BE2C (cell line): Measurements from ENCODE around the gene PDLIM3.
"Not testable (repeated sequence)": the region's sequence is repeated elsewhere in the genome, so short reads cannot be mapped to it uniquely, and the experiment has no call there.

Source experiments
- DNase-seq: peaks from one replicate; pipeline ENCODE4 v3.0.0-alpha.2; 2020
- H3K27me3 ChIP-seq: fragments of 250-450 bp; sonication (Bioruptor Pico); 2 replicates; pipeline ENCODE4 v1.5.1; 2020; ENCODE audit warnings: mild to moderate bottlenecking
- H3K36me3 ChIP-seq: fragments of 250-450 bp; sonication (Bioruptor Pico); 2 replicates; pipeline ENCODE4 v1.5.1; 2020; ENCODE audit warnings: mild to moderate bottlenecking
- H3K4me1 ChIP-seq: fragments of 250-450 bp; sonication (Bioruptor Pico); 2 replicates; pipeline ENCODE4 v1.5.1; 2020
- H3K4me3 ChIP-seq: 2 replicates; pipeline ENCODE4 v1.5.1; 2011; ENCODE audit warnings: low read depth, low read length
- H3K9me3 ChIP-seq: fragments of 250-450 bp; sonication (Bioruptor Pico); 2 replicates; pipeline ENCODE4 v1.5.1; 2020
- CTCF ChIP-seq: IDR thresholded peaks from 2 replicates; pipeline ENCODE4 v1.5.1; 2012; ENCODE audit warnings: mild to moderate bottlenecking, low read depth, low read length

PDLIM3 gene

DNA sequence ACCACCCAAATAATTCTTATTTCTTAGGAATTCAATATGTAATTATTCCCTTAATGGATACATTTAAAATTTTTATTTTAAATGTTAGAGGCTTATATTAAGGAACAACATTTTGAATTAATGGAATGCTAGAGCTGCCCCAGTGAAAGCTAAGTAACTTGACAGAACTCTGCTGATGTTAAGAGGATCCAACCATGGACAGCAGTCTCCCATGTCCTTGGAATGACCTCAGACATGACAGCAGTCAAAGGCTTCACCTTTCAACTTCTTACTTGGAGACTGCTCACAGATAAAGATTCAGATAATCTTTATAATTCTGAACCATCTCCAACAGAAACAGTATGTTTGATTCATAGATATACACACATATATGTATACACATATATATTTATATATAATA is 17.2 kb downstream of the PDLIM3 start:
- no peak overlapping the region for H3K4me3 ChIP-seq
- no peaks in the 10 kb centered on the region; the same call in 1 of the 2 replicates for H3K36me3 ChIP-seq
- H3K27me3 ChIP-seq, result no peaks in the 10 kb centered on the region
- TF ChIP-seq CTCF, result no peak
- no peaks in the 10 kb centered on the region for H3K9me3 ChIP-seq
- DNase-seq, result no peak
- H3K4me1 ChIP-seq, result no peaks in the 10 kb centered on the region

DNA sequence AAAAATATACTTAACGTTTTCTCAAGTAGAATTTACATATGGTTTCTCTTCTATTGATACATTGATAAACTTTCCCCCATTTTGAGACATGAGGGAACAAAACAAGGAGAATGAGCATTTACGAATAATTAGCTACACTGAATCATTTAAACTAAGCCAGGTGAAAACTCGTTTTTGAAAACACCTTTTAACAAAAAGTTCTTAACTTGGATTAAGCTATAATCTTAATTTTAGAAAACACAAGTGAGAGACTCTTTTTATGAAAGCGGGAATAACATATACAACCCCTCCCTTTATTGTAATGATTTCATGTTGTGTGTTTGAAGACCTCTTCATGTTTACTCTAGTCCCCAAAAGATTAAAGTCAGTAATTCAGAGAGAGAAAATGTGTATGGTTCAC is 20.1 kb downstream of the PDLIM3 start:
- no peaks in the 10 kb centered on the region for H3K9me3 ChIP-seq
- no peaks in the 10 kb centered on the region for H3K4me1 ChIP-seq

GRCh38 chr4:185514182-185514697 is 21.1 kb downstream of the PDLIM3 start:
- H3K4me3 ChIP-seq, result no peak overlapping the region
- no peaks in the 10 kb centered on the region for H3K27me3 ChIP-seq
- no peaks in the 10 kb centered on the region for H3K9me3 ChIP-seq
- H3K4me1 ChIP-seq, result no peaks in the 10 kb centered on the region
- no peaks in the 10 kb centered on the region for H3K36me3 ChIP-seq
- DNase-seq, result no peak
- TF ChIP-seq CTCF, result no peak

More for the DNA sequence above, 20.1 kb downstream of the PDLIM3 start:
- Histone ChIP-seq H3K36me3 (no peaks in the 10 kb centered on the region; the same call in 1 of the 2 replicates), H3K4me3 (no peak overlapping the region), H3K27me3 (no peaks in the 10 kb centered on the region)
- no peak for DNase-seq
- TF ChIP-seq CTCF, result no peak

- no peak for DNase-seq
- Histone ChIP-seq H3K4me3 (no peak overlapping the region), H3K9me3 (no peaks in the 10 kb centered on the region), H3K27me3 (no peaks in the 10 kb centered on the region), H3K36me3 (no peaks in the 10 kb centered on the region), H3K4me1 (no peaks in the 10 kb centered on the region)
- no peak for TF ChIP-seq CTCF
Measured at GRCh38 chr4:185513489-185514181, 21.7 kb downstream of the PDLIM3 start.

DNA sequence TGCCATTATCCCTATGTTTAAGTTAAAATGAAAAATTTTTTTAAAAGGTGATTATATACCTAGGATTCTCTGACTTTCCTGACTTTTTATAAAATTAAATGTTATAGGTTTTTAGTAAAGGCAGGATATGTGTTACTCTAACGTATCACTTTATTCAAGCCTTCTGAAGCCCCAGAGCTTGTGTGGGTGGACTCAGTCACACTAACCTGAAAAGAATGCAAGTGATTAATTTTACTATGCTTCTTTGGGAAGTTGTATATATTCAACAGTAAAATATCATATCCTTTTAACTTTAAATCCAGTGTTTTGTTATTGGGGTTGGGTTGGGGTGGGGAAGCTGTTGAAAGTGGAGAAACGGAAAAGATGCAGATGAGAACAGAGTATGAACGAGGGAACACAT is 22.8 kb downstream of the PDLIM3 start:
- H3K9me3 ChIP-seq, result no peaks in the 10 kb centered on the region
- H3K4me1 ChIP-seq, result no peaks in the 10 kb centered on the region
- TF ChIP-seq CTCF, result no peak
- H3K4me3 ChIP-seq, result no peak overlapping the region
- DNase-seq, result no peak
- H3K27me3 ChIP-seq, result no peaks in the 10 kb centered on the region
- H3K36me3 ChIP-seq, result no peaks in the 10 kb centered on the region

DNA sequence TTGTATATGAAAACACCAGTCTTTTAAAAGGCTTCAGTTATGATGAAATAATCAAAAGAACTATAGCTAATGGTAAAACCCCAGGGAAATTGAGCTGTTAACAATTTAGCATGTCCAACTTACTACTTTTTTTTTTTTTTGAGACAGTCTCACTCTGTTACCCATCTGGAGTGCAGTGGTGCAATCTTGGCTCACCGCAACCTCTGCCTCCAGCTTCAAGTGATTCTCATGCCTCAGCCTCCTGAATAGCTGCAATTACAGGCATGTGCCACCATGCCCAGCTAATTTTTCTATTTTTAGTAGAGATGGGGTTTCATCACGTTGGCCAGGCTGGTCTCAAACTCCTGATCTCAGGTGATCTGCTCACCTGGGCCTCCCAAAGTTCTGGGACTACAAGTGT is 24.1 kb downstream of the PDLIM3 start:
- H3K4me1 ChIP-seq, result not testable (repeated sequence)

More for the DNA sequence above, 24.1 kb downstream of the PDLIM3 start:
- DNase-seq, H3K9me3 ChIP-seq, H3K27me3 ChIP-seq, H3K36me3 ChIP-seq, H3K4me3 ChIP-seq: not testable (repeated sequence)
